Dendritic cell treated with granulocyte-macrophage colony-stimulating factor and Interleukin-4, amounts not matched to agents 40 ng/mL and 50 ng/mL, for 4 days (primary cell): Measurements from ENCODE around the gene PDLIM1.
"Not testable (repeated sequence)": the region's sequence is repeated elsewhere in the genome, so short reads cannot be mapped to it uniquely, and the experiment has no call there.

Experiments used
- H3K27ac Mint-ChIP-seq: one replicate; pipeline ENCODE4 v1.8.0; 2022; ENCODE audit warnings: mild to moderate bottlenecking, mixed read lengths
- H3K27me3 Mint-ChIP-seq: one replicate; pipeline ENCODE4 v1.8.0; 2022; ENCODE audit warnings: mild to moderate bottlenecking, mixed read lengths
- H3K36me3 Mint-ChIP-seq: one replicate; pipeline ENCODE4 v1.8.0; 2022; ENCODE audit warnings: low read depth, mixed read lengths
- H3K4me1 Mint-ChIP-seq: one replicate; pipeline ENCODE4 v1.8.0; 2022; ENCODE audit warnings: low read depth, mixed read lengths
- H3K4me3 Mint-ChIP-seq: one replicate; pipeline ENCODE4 v1.8.0; 2022; ENCODE audit warnings: mild to moderate bottlenecking, moderate library complexity, mixed read lengths
- H3K9me3 Mint-ChIP-seq: one replicate; pipeline ENCODE4 v1.8.0; 2022; ENCODE audit warnings: mixed read lengths
- intact Hi-C: fragments of 100-400 bp; cut with micrococcal nuclease; formaldehyde crosslinking; loops from one replicate; pipeline ENCODE4 v1.15.0; 2022

PDLIM1 gene

DNA sequence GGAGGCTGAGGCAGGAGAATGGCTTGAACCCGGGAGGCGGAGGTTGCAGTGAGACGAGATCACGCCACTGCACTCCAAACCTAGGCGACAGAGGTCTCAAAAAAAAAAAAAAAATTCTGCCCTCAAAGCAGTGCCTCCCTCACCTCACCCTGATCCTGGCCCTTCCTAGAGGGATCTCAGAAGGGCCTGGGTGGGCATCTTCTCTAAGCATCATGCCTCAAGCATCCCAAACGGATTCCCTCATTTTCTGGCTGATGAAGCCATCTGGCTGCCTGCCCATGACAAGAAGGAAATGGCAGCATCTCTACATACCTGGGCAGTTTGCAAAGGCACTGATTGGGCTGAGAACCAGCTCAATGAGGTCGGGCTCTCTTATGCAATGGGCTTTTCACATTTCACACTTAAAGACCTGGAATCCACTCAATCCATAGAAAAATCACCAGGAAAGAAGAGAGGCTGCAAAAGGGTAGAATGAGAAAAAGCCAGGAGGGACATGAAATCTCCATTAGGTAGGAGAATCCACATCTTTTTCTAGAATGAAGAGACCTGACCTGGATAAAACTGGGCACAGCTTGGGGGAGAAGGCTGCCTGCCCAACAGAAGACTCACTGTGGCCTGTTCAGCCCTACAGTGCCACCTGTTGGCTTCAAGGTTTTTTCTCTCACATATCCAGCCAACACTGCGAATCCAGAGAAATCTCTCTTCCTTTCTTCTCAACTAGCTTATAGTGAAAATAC lies 48.1 kb downstream of the PDLIM1 start:
- no peaks in the 10 kb centered on the region for H3K36me3 Mint-ChIP-seq

GRCh38 chr10:95241533-95241932 lies 49.3 kb downstream of the PDLIM1 start:
- no peak overlapping the region for H3K27ac Mint-ChIP-seq
- H3K4me1 Mint-ChIP-seq: peaks cover 2% of the 10 kb centered on the region
- no peaks in the 10 kb centered on the region for H3K36me3 Mint-ChIP-seq
- intact Hi-C loops: loop anchor here (5.0 to 10.0 kb wide), 2 partner anchors 34 to 617 kb away; no protein-coding TSS in a partner anchor
- peaks cover 7% of the 10 kb centered on the region for H3K27me3 Mint-ChIP-seq
- no peak overlapping the region for H3K4me3 Mint-ChIP-seq
- H3K9me3 Mint-ChIP-seq: no peaks in the 10 kb centered on the region

More for the DNA sequence above, 48.1 kb downstream of the PDLIM1 start:
- Mint-ChIP-seq H3K27me3 (peaks cover 4% of the 10 kb centered on the region), H3K4me1 (no peaks in the 10 kb centered on the region), H3K9me3 (no peaks in the 10 kb centered on the region), H3K4me3 (no peak overlapping the region), H3K27ac (no peak overlapping the region)
- intact Hi-C loops: loop anchor here (1.0 to 10.0 kb wide), 4 partner anchors 35 to 618 kb away; no protein-coding TSS in a partner anchor

GRCh38 chr10:95240811-95241210 lies 50.0 kb downstream of the PDLIM1 start:
- Mint-ChIP-seq H3K4me3 (no peak overlapping the region), H3K36me3 (no peaks in the 10 kb centered on the region), H3K27me3 (peaks cover 7% of the 10 kb centered on the region), H3K4me1 (peaks cover 9% of the 10 kb centered on the region), H3K9me3 (no peaks in the 10 kb centered on the region), H3K27ac (no peak overlapping the region)
- intact Hi-C loops: loop anchor here (5.0 to 10.0 kb wide), 2 partner anchors 34 to 616 kb away; no protein-coding TSS in a partner anchor

DNA sequence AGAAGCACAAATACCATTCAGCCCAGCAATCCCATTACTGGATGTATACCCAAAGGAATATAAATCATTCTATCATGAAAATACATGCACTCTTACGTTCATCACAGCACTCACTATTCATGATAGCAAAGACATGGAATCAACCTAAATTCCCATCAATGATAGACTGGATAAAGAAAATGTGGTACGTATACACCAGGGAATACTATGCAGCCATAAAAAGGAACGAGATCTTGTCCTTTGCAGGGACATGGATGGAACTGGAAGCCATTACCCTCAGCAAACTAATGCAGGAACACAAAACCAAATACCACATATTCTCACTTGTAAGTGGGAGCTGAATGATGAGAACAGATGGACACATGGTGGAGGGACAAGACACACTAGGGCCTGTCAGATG lies 50.7 kb downstream of the PDLIM1 start:
- H3K36me3 Mint-ChIP-seq, H3K27ac Mint-ChIP-seq, H3K4me3 Mint-ChIP-seq, H3K9me3 Mint-ChIP-seq, H3K27me3 Mint-ChIP-seq: not testable (repeated sequence)
- H3K4me1 Mint-ChIP-seq: peaks cover 14% of the 10 kb centered on the region
- intact Hi-C loops: loop anchor here (5.0 to 10.0 kb wide), 2 partner anchors 33 to 615 kb away; no protein-coding TSS in a partner anchor

DNA sequence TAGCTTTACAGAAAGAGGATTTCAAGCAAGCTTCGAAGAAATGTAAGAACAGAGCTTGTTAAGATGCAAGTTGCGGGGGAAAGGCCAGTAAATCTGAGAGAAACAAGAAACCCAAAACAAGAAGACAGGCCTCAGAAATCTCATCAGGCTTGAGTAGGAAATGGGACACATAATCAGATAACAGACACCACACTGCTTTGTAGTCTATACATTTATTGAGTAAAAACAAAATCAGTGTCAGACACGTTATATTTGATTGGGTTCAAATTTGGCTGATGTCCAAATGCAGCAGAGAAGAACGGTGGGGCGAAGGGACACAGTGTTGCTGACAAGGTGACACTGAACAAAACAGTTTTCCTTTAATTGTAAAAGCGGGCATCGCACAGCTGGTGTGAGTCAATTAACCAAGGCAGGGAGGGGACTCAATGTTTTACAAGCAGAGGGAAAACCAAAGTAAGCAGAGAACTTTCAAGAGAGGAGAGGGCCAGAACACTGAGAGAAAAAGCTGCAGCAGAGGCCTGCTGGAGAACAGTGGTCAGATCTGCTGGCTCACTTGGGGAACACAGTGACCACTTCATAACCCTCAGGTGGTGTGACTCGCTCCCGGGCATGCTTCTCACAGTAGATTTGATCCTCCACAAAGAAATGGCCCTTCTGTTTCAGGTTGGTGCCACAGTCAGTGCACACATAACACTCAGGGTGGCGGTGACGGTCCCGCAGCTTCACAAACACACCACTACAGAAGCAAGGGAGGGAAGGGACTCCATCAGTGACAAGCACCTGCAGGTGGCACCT lies 53.2 kb downstream of the PDLIM1 start:
- peaks cover 5% of the 10 kb centered on the region for H3K27me3 Mint-ChIP-seq
- H3K27ac Mint-ChIP-seq: no peak overlapping the region
- intact Hi-C loops: no loop called here
- no peaks in the 10 kb centered on the region for H3K36me3 Mint-ChIP-seq
- no peak overlapping the region for H3K4me3 Mint-ChIP-seq
- H3K4me1 Mint-ChIP-seq: peaks cover 14% of the 10 kb centered on the region
- H3K9me3 Mint-ChIP-seq: no peaks in the 10 kb centered on the region

DNA sequence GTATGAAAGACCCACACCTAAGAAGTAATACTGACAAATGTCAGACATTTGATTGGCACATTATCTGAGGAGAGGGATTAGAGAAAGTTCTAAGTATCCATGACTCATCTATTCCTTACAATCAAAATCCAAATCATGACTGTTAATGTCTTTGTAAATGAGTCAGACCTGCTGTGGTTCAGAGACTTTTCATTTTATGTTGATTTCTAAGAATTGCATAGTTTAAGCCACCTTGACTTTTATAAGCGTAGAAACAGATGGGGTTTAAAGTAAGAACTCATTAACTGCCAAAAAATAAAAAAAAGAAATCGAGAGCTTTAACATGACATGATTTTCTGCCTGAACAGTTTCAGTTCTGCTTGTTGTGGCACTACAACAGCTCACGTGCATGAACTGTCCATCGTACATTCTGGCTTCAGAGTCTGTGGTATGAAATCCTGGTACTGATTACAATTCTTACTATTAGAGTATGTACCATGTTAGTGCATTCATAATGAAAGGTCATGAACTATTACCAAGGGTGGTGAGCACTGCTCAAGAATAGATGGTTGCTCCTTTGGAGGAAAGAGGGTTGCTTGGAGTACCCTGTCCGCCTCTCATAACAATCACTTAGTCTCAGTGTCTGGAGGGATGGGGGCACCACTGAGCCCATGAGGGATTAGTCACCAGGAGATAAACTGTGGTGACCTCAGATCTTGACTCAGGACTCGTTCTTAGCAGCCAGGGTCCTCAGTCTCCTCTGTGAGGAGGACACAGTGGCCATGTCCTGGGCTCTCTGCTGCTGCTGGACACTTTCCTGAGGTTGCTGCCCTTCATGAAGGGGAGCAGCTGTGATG lies 54.5 kb downstream of the PDLIM1 start:
- intact Hi-C loops: no loop called here
- peaks cover 9% of the 10 kb centered on the region for H3K27me3 Mint-ChIP-seq
- H3K4me3 Mint-ChIP-seq: no peak overlapping the region
- peaks cover 14% of the 10 kb centered on the region for H3K4me1 Mint-ChIP-seq
- H3K27ac Mint-ChIP-seq: no peak overlapping the region
- H3K9me3 Mint-ChIP-seq: no peaks in the 10 kb centered on the region
- H3K36me3 Mint-ChIP-seq: no peaks in the 10 kb centered on the region

- no peaks in the 10 kb centered on the region for H3K36me3 Mint-ChIP-seq
- intact Hi-C loops: no loop called here
- H3K4me1 Mint-ChIP-seq: peaks cover 18% of the 10 kb centered on the region
- no peak overlapping the region for H3K4me3 Mint-ChIP-seq
- H3K27ac Mint-ChIP-seq: no peak overlapping the region
- H3K9me3 Mint-ChIP-seq: no peaks in the 10 kb centered on the region
- H3K27me3 Mint-ChIP-seq: peaks cover 10% of the 10 kb centered on the region
These were observed 55.1 kb downstream of the PDLIM1 start for GRCh38 chr10:95235676-95236067.

DNA sequence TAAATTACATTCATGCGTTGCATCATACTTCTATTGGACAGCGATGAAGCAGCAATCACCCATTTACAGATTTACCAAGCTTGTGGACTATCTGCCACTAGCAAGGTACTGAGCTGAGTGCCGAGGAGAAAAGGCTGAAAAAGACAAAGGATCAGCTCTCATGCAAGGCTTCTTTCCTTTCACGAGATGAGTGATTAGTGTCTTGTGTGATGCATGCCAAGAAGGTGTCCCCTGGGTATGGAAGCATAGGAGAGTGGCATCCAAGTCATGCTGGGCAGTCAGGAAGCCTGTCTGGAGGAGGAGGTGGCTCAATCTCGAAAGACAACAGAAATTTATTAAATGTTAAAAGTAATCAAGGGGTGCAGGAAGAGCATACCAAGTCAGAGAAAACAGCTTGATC lies 55.9 kb downstream of the PDLIM1 start:
- intact Hi-C loops: no loop called here
- no peaks in the 10 kb centered on the region for H3K36me3 Mint-ChIP-seq
- peaks cover 16% of the 10 kb centered on the region for H3K27me3 Mint-ChIP-seq
- H3K4me1 Mint-ChIP-seq: peaks cover 22% of the 10 kb centered on the region
- H3K27ac Mint-ChIP-seq: peak overlapping the region; percentile 55
- H3K9me3 Mint-ChIP-seq: no peaks in the 10 kb centered on the region
- H3K4me3 Mint-ChIP-seq: no peak overlapping the region

- H3K27me3 Mint-ChIP-seq: peaks cover 17% of the 10 kb centered on the region
- H3K9me3 Mint-ChIP-seq: no peaks in the 10 kb centered on the region
- no peak overlapping the region for H3K4me3 Mint-ChIP-seq
- no peaks in the 10 kb centered on the region for H3K36me3 Mint-ChIP-seq
- peaks cover 22% of the 10 kb centered on the region for H3K4me1 Mint-ChIP-seq
- intact Hi-C loops: no loop called here
- H3K27ac Mint-ChIP-seq: no peak overlapping the region
These were observed 57.3 kb downstream of the PDLIM1 start for GRCh38 chr10:95233377-95234034.

DNA sequence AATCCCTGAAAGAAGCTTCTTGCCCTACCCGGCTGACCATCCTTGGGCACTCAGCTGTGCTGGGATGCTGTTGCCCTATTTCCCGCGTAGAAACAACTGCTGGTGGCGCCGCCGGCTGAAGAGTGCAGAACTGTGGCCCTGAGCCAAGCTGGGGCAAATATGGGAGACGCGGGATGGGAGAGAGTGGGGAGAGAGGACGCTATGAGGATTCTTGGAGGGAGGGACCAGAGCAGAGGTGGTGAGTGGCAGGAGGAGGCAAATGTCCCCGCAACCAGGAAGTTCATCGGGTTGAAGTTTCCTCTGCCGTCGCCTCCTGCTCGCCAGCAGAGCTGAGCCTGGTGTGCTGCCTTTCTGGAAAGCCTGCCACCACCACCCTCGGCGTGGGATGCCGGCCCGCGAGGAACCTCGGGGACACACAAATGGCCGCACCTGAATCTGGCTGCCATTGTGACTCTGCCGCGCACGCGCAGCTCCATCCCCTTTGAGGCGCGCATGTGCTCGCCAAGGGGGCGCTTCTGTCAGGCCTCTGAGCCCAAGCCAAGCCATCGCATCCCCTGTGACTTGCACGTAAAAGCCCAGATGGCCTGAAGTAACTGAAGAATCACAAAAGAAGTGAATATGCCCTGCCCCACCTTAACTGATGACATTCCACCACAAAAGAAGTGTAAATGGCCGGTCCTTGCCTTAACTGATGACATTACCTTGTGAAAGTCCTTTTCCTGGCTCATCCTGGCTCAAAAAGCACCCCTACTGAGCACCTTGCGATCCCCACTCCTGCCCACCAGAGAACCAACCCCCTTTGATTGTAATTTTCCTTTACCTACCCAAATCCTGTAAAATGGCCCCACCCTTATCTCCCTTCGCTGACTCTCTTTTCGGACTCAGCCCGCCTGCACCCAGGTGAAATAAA lies 59.9 kb downstream of the PDLIM1 start:
- Mint-ChIP-seq H3K4me1 (peaks cover 14% of the 10 kb centered on the region), H3K27me3 (peaks cover 12% of the 10 kb centered on the region), H3K4me3 (peak overlapping the region; percentile 76), H3K27ac (peak overlapping the region; percentile 61)
- H3K36me3 Mint-ChIP-seq, H3K9me3 Mint-ChIP-seq, intact Hi-C loops: not testable (repeated sequence)

GRCh38 chr10:95229724-95230627 lies 60.8 kb downstream of the PDLIM1 start:
- intact Hi-C loops: no loop called here

More at GRCh38 chr10:95229724-95230627, 60.8 kb downstream of the PDLIM1 start:
- H3K27me3 Mint-ChIP-seq: peaks cover 12% of the 10 kb centered on the region
- peaks cover 8% of the 10 kb centered on the region for H3K4me1 Mint-ChIP-seq
- no peaks in the 10 kb centered on the region for H3K36me3 Mint-ChIP-seq
- peak overlapping the region; percentile 61 for H3K27ac Mint-ChIP-seq
- peak overlapping the region; percentile 76 for H3K4me3 Mint-ChIP-seq
- H3K9me3 Mint-ChIP-seq: no peaks in the 10 kb centered on the region
